ENCODE results near the gene CTCF.

Gene CTCF

GRCh38 chr16:67666559-67667452 is 104.5 kb downstream of the CTCF start, which contains the start of the genes C16orf86 and ENKD1:
TSS of gene C16orf86 (plus strand) at chr16:67666814. CDS start at chr16:67666971, 157 bp downstream.
TSS of gene ENKD1 (minus strand) at chr16:67666750. CDS start at chr16:67666442, 308 bp downstream.
- DNase-seq: no peak

- DNase-seq: no peak
Measured at GRCh38 chr16:67667453-67667816, 105.1 kb downstream of the CTCF start.

GRCh38 chr16:67667817-67668494 is 105.6 kb downstream of the CTCF start:
- DNase-seq: peak; percentile 74

GRCh38 chr16:67668495-67669157 is 106.3 kb downstream of the CTCF start:
- DNase-seq: no peak

GRCh38 chr16:67669499-67670101 is 107.3 kb downstream of the CTCF start:
- no peak for DNase-seq

- no peak for DNase-seq
Measured at GRCh38 chr16:67672306-67672705, 110.0 kb downstream of the CTCF start.

GRCh38 chr16:67672739-67673662 is 110.7 kb downstream of the CTCF start:
- peak; percentile 19 for DNase-seq

GRCh38 chr16:67673712-67674580 is 111.6 kb downstream of the CTCF start:
- DNase-seq: no peak

GRCh38 chr16:67674851-67675578 is 112.7 kb downstream of the CTCF start:
- no peak for DNase-seq

GRCh38 chr16:67675579-67675935 is 113.2 kb downstream of the CTCF start:
- no peak for DNase-seq

- no peak for DNase-seq
Measured at GRCh38 chr16:67675999-67676398, 113.7 kb downstream of the CTCF start.

- DNase-seq: no peak
Measured at GRCh38 chr16:67676516-67676915, 114.2 kb downstream of the CTCF start.

- DNase-seq: no peak
Measured at GRCh38 chr16:67676939-67677338, 114.6 kb downstream of the CTCF start.

- no peak for DNase-seq
Measured at GRCh38 chr16:67677712-67678111, 115.4 kb downstream of the CTCF start.

- DNase-seq: no peak
Measured at GRCh38 chr16:67678354-67679023, 116.2 kb downstream of the CTCF start.

GRCh38 chr16:67679935-67680897 is 117.9 kb downstream of the CTCF start:
- no peak for DNase-seq

GRCh38 chr16:67683767-67684166 is 121.4 kb downstream of the CTCF start:
- DNase-seq: no peak

GRCh38 chr16:67685388-67686112 is 123.2 kb downstream of the CTCF start:
- no peak for DNase-seq
